Stomach (tissue), 9 donors: Measurements from ENCODE around the gene GLB1L2. TPM values are rescaled to one million over a fixed set of nuclear protein-coding genes. Genes with fewer than 3 reads are reported as not detected.

Experiments
- DNase-seq, 2 donors: peaks; one replicate each; pipeline versions ENCODE4 v3.0.0 to v3.0.0-alpha.2; 2013 to 2019
- H3K27ac ChIP-seq, 5 donors: fragments of 200-600 bp in 4 of 5; sonication (generic) in 4 of 5; one replicate each; pipeline ENCODE4 v1.5.1; 2013 to 2019; ENCODE audit warnings: mild to moderate bottlenecking in 1 of 5, moderate library complexity in 1 of 5
- H3K27me3 ChIP-seq, 3 donors: fragments of 200-600 bp; sonication (generic); one replicate each; pipeline ENCODE4 v1.5.1; 2017 to 2019; ENCODE audit warnings: mixed run types in 1 of 3
- H3K36me3 ChIP-seq, 4 donors: fragments of 200-600 bp; sonication (generic); 1 replicate in 3 of 4; 2 replicates in 1 of 4; pipeline ENCODE4 v1.5.1; 2016 to 2019
- H3K4me1 ChIP-seq, 4 donors: fragments of 200-600 bp; sonication (generic); one replicate each; pipeline ENCODE4 v1.5.1; 2016 to 2019
- H3K4me3 ChIP-seq, 4 donors: fragments of 200-600 bp; sonication (generic) in 3 of 4; one replicate each; pipeline ENCODE4 v1.5.1; 2016 to 2019; ENCODE audit warnings: mild to moderate bottlenecking in 1 of 4
- H3K9me3 ChIP-seq, 4 donors: fragments of 200-600 bp; sonication (generic); one replicate each; pipeline ENCODE4 v1.5.1; 2016 to 2019
- CTCF ChIP-seq, 7 experiments: fragments of 450-650 bp in 4 of 7; fragments of 200-600 bp in 3 of 7; sonication (generic) in 3 of 7; IDR thresholded peaks; one replicate each; pipeline ENCODE4 v1.5.1; 2016 to 2019; ENCODE audit warnings: antibody characterized with exemption in 7 of 7, control low read depth in 2 of 7, mild to moderate bottlenecking in 1 of 7
- EP300 ChIP-seq: sonication (generic); formaldehyde crosslinking; IDR thresholded peaks from one replicate; pipeline ENCODE4 v1.6.1; 2017; ENCODE audit warnings: antibody characterized with exemption
- POLR2A ChIP-seq, 4 donors: fragments of 450-650 bp; IDR thresholded peaks; one replicate each; pipeline ENCODE4 v1.6.1; 2016; ENCODE audit warnings: antibody characterized with exemption in 4 of 4, control low read depth in 2 of 4, mild to moderate bottlenecking in 1 of 4, moderate library complexity in 1 of 4
- POLR2AphosphoS5 ChIP-seq, 3 donors: sonication (generic); formaldehyde crosslinking; IDR thresholded peaks; one replicate each; pipeline ENCODE4 v1.6.1; 2016; ENCODE audit warnings: antibody characterized with exemption in 3 of 3
- WGBS, 5 donors: extraction: QIAGEN DNeasy Blood & Tissue Kit in 3 of 5; methylation state at CpG; one replicate each; pipeline versions ENCODE4 v1.1.5 to v1.1.7; 2013 to 2018; 5-methylcytosine and 5-hydroxymethylcytosine counted together
- intact Hi-C: fragments of 100-400 bp; cut with DNase I; formaldehyde crosslinking; loops from one replicate; pipeline ENCODE4 v1.15.1; 2023; ENCODE audit warnings: low total_unique reads
- polyA plus RNA-seq, 3 donors: library from polyadenylated mRNA; stranded (reverse); fragments of 200-250 nt; gene quantifications; one replicate each; pipeline ENCODE4 v1.2.3, GENCODE V29; 2013
- total RNA-seq, 5 donors: library from RNA; depleted of rRNA; stranded (reverse); fragments of >200 nt; gene quantifications; one replicate each; pipeline versions ENCODE4 v1.1.0 to v1.2.3, GENCODE V29; 2014 to 2016
- donor health status: healthy with polysubstance abuse.
- donor health status: Bipolar disorder and iron deficiency.
- donor health status: healthy.

Gene GLB1L2
- total and polyA plus RNA-seq, 8 donors, result 2.1 to 19.2 (median 5.3) TPM

DNA sequence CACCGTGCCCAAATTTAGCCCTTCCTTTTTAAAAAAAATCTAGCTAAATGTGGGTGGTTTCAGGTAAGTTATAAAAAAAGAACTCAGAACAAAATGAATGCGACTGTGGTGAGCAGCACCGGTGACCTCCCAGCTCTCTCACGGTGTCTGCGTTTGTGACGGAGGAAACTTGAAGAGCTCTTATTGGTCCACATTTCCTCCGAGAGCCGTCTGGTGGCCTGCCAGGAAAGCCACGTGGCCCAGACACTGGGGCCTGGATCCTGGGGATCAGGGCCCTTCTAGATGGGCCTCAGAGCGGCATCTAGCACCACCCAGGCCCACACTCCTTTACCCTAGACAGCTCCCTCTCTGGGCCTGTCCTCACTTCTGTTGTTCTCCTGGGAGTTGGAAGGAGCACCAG lies 40.7 kb downstream of the GLB1L2 start:
- intact Hi-C loops, result no loop called here
- Histone ChIP-seq H3K27ac (no peak overlapping the region), H3K9me3 (no peaks in the 10 kb centered on the region), H3K4me1 (no peaks in the 10 kb centered on the region), H3K4me3 (no peak overlapping the region), H3K27me3 (no peaks in the 10 kb centered on the region), H3K36me3 (no peaks in the 10 kb centered on the region)
- DNase-seq, result no peak
- TF ChIP-seq EP300 (no peak), POLR2A (IDR thresholded peaks at IDR 0.05) (no peak), POLR2AphosphoS5 (IDR thresholded peaks at IDR 0.05) (no peak), CTCF (IDR thresholded peaks at IDR 0.05) (no peak)
- WGBS, 5 donors, result 80 to 92% (median 83%) methylated on average over 10 of the region's 10 CpGs

DNA sequence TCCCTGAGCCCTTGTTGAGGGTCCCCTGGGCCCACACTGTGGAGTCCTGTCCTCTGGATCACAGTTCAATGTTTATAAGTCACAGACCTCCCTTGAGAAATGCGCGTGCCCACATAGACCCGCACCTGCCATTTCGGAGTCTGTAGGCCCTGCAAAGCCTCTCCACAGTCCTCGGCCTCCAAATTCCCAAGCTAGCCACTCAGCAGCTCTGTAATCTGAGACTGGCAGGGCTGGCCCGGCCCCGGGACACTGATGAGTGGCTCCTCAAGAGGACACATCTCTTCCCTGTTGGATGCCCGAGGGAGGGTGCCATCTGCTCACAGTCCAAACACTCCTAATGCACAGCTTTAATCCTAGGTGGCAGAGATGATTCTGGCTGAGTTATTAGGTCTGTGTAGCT lies 41.2 kb downstream of the GLB1L2 start:
- Histone ChIP-seq H3K4me1 (no peaks in the 10 kb centered on the region), H3K9me3 (no peaks in the 10 kb centered on the region), H3K36me3 (no peaks in the 10 kb centered on the region), H3K27ac (no peak overlapping the region), H3K4me3 (no peak overlapping the region), H3K27me3 (no peaks in the 10 kb centered on the region)
- 77 to 90% (median 85%) methylated on average over 5 to 8 of the region's 8 CpGs for WGBS, 5 donors
- DNase-seq, result no peak
- intact Hi-C loops, result no loop called here
- TF ChIP-seq POLR2AphosphoS5 (IDR thresholded peaks at IDR 0.05), result no peak
- TF ChIP-seq EP300, result no peak
- no peak for TF ChIP-seq CTCF (IDR thresholded peaks at IDR 0.05)
- TF ChIP-seq POLR2A (IDR thresholded peaks at IDR 0.05), result no peak

GRCh38 chr11:134373591-134374052 lies 41.8 kb downstream of the GLB1L2 start:
- intact Hi-C loops, result no loop called here
- TF ChIP-seq EP300 (no peak), CTCF (IDR thresholded peaks at IDR 0.05) (no peak), POLR2A (IDR thresholded peaks at IDR 0.05) (no peak), POLR2AphosphoS5 (IDR thresholded peaks at IDR 0.05) (no peak)
- no peaks in the 10 kb centered on the region for H3K36me3 ChIP-seq
- H3K4me3 ChIP-seq, result no peak overlapping the region
- H3K27ac ChIP-seq, result no peak overlapping the region
- no peak for DNase-seq
- no peaks in the 10 kb centered on the region for H3K27me3 ChIP-seq
- no peaks in the 10 kb centered on the region for H3K9me3 ChIP-seq
- WGBS, 5 donors, result 86 to 91% (median 89%) methylated on average over 14 of the region's 14 CpGs
- H3K4me1 ChIP-seq, result no peaks in the 10 kb centered on the region

GRCh38 chr11:134374171-134374570 lies 42.4 kb downstream of the GLB1L2 start:
- WGBS, 5 donors, result 62 to 85% (median 75%) methylated on average over 9 of the region's 9 CpGs

More at GRCh38 chr11:134374171-134374570, 42.4 kb downstream of the GLB1L2 start:
- no peaks in the 10 kb centered on the region for H3K4me1 ChIP-seq
- H3K9me3 ChIP-seq, result no peaks in the 10 kb centered on the region
- no peaks in the 10 kb centered on the region for H3K36me3 ChIP-seq
- no peak overlapping the region for H3K4me3 ChIP-seq
- H3K27ac ChIP-seq, result no peak overlapping the region
- DNase-seq, result no peak
- no peak for TF ChIP-seq EP300
- no peak for TF ChIP-seq POLR2A (IDR thresholded peaks at IDR 0.05)
- TF ChIP-seq CTCF (IDR thresholded peaks at IDR 0.05), result no peak
- no peak for TF ChIP-seq POLR2AphosphoS5 (IDR thresholded peaks at IDR 0.05)
- intact Hi-C loops, result no loop called here
- H3K27me3 ChIP-seq, result no peaks in the 10 kb centered on the region
